Neural progenitor cell (in vitro differentiated cells): ENCODE measurements around the gene SYCN.

Experiments
- EZH2 ChIP-seq: fragments of 200-600 bp; sonication (generic); IDR thresholded peaks from 2 replicates; pipeline ENCODE4 v1.6.1; 2017; ENCODE audit warnings: antibody characterized with exemption, mild to moderate bottlenecking, moderate library complexity
- TF ChIP-seq, protein P1 (sequence below): fragments of 200-600 bp; sonication (generic); IDR thresholded peaks from 2 replicates; pipeline ENCODE4 v1.5.1; 2017; ENCODE audit warnings: antibody characterized with exemption, mild to moderate bottlenecking

DNA sequence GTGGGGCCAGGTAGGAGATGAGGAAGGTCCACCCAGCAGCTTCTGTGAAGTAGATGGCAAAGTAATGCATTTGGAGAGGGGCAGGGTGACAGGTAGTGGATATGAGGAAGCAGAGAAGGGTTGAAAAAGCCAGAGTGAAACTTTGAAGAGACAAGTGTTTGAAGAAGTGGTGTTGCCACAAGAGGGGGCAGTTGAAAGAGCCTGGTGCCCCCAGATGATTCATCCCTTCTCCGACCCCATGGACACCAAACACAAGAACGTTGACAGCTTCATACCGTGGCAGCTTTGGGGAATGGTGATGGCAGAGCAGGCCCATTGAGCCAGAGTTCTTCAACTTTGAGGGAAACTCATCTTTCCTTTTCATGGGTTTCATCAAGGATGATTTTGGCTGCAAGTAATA, 20.8 kb upstream of the SYCN start:
- TF ChIP-seq, protein P1, sequence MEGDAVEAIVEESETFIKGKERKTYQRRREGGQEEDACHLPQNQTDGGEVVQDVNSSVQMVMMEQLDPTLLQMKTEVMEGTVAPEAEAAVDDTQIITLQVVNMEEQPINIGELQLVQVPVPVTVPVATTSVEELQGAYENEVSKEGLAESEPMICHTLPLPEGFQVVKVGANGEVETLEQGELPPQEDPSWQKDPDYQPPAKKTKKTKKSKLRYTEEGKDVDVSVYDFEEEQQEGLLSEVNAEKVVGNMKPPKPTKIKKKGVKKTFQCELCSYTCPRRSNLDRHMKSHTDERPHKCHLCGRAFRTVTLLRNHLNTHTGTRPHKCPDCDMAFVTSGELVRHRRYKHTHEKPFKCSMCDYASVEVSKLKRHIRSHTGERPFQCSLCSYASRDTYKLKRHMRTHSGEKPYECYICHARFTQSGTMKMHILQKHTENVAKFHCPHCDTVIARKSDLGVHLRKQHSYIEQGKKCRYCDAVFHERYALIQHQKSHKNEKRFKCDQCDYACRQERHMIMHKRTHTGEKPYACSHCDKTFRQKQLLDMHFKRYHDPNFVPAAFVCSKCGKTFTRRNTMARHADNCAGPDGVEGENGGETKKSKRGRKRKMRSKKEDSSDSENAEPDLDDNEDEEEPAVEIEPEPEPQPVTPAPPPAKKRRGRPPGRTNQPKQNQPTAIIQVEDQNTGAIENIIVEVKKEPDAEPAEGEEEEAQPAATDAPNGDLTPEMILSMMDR, result peak; percentile 28
- no peak for TF ChIP-seq EZH2
